Fibroblast of lung (primary cell): ENCODE measurements around the gene RABGAP1L. TPM values are rescaled to one million over a fixed set of nuclear protein-coding genes. Genes with fewer than 3 reads are reported as not detected.
"Not testable (repeated sequence)": the region's sequence is repeated elsewhere in the genome, so short reads cannot be mapped to it uniquely, and the experiment has no call there.

Source experiments
- DNase-seq, 2 donors: peaks; one replicate each; pipeline versions ENCODE4 v3.0.0 to v3.0.0-alpha.2; 2010; ENCODE audit warnings: low read depth in 2 of 2
- H2AFZ ChIP-seq: 2 replicates; pipeline ENCODE4 v1.5.1; 2012; ENCODE audit warnings: low read length, control low read depth, inconsistent platforms
- H3K27ac ChIP-seq: 2 replicates; pipeline ENCODE4 v1.5.1; 2011; ENCODE audit warnings: low read length, control low read depth; ENCODE audit not compliant: insufficient read depth
- H3K27me3 ChIP-seq: 2 replicates; pipeline ENCODE4 v1.5.1; 2011; ENCODE audit warnings: mild to moderate bottlenecking, low read length; ENCODE audit not compliant: control insufficient read depth, insufficient read depth
- H3K36me3 ChIP-seq: 2 replicates; pipeline ENCODE4 v1.5.1; 2011; ENCODE audit warnings: low read length; ENCODE audit not compliant: control insufficient read depth, insufficient read depth
- H3K4me1 ChIP-seq: 2 replicates; pipeline ENCODE4 v1.5.1; 2011; ENCODE audit warnings: low read length; ENCODE audit not compliant: control insufficient read depth, insufficient read depth; ENCODE audit errors: extremely low read depth
- H3K4me2 ChIP-seq: 2 replicates; pipeline ENCODE4 v1.5.1; 2011; ENCODE audit warnings: low read length, control low read depth; ENCODE audit not compliant: insufficient read depth; ENCODE audit errors: extremely low read depth
- H3K4me3 ChIP-seq, 4 experiments: fragments of 200-600 bp in 1 of 4; sonication (generic) in 1 of 4; replicated peaks in 1 of 4; 2 replicates each; pipeline ENCODE4 v1.5.1; 2011 to 2016; ENCODE audit warnings: low read length in 4 of 4, low read depth in 3 of 4, mild to moderate bottlenecking in 3 of 4, control low read depth in 2 of 4, inconsistent platforms in 1 of 4, mixed read lengths in 1 of 4; ENCODE audit not compliant: insufficient read depth in 1 of 4; ENCODE audit errors: control extremely low read depth in 1 of 4
- H3K79me2 ChIP-seq: 2 replicates; pipeline ENCODE4 v1.5.1; 2012; ENCODE audit warnings: mild to moderate bottlenecking, low read length, inconsistent platforms; ENCODE audit not compliant: control insufficient read depth, insufficient read depth
- H3K9ac ChIP-seq: 2 replicates; pipeline ENCODE4 v1.5.1; 2011; ENCODE audit warnings: mild to moderate bottlenecking, low read length, control low read depth; ENCODE audit not compliant: insufficient read depth
- H3K9me3 ChIP-seq: 2 replicates; pipeline ENCODE4 v1.5.1; 2012; ENCODE audit warnings: low read depth, low read length; ENCODE audit not compliant: control insufficient read depth, insufficient read depth
- H4K20me1 ChIP-seq: 2 replicates; pipeline ENCODE4 v1.5.1; 2011; ENCODE audit warnings: low read length; ENCODE audit not compliant: control insufficient read depth, insufficient read depth; ENCODE audit errors: extremely low read depth
- CTCF ChIP-seq, 2 donors: IDR thresholded peaks in 1 of 2; conservative IDR thresholded peaks in 1 of 2; 1 replicate in 1 of 2; 2 replicates in 1 of 2; pipeline ENCODE4 v1.5.1; 2011 to 2012; ENCODE audit warnings: low read length in 2 of 2, control low read depth in 1 of 2, inconsistent platforms in 1 of 2, low read depth in 1 of 2, mild to moderate bottlenecking in 1 of 2
- EZH2 ChIP-seq: IDR thresholded peaks from 2 replicates; pipeline ENCODE4 v1.5.1; 2012; ENCODE audit warnings: low read length, control low read depth, mild to moderate bottlenecking; ENCODE audit errors: missing control alignments
- polyA plus RNA-seq, 2 donors: library from polyadenylated mRNA; depleted of rRNA in 1 of 2; stranded (reverse) in 1 of 2; unstranded in 1 of 2; fragments of >200 nt; gene quantifications; 2 replicates each; pipeline ENCODE4 v1.2.1, GENCODE V29; 2011 to 2012; ENCODE audit warnings: missing spikeins in 1 of 2
- total RNA-seq: library from RNA; depleted of rRNA; stranded (reverse); fragments of >200 nt; gene quantifications from 2 replicates; pipeline ENCODE4 v1.2.1, GENCODE V29; 2014

Gene RABGAP1L
- total and polyA plus RNA-seq, 2 donors (not counting 1 experiment from before 2014, with no cell fraction given), result 33.8 to 36.5 TPM

GRCh38 chr1:174580801-174581200 lies 421.5 kb downstream of the RABGAP1L start:
- no peak overlapping the region for H3K27ac ChIP-seq
- DNase-seq, result peak in 1 of 2 donors; percentile 21
- H4K20me1 ChIP-seq, result no peaks in the 10 kb centered on the region
- H2AFZ ChIP-seq, result no peak overlapping the region
- H3K36me3 ChIP-seq, result no peaks in the 10 kb centered on the region
- TF ChIP-seq EZH2 (no peak), CTCF (conservative IDR thresholded peaks at IDR 0.05 in 1 of 2, IDR thresholded peaks at IDR 0.05 in 1 of 2; ENCODE audit: low read depth in 1 of 2, low read length in 2 of 2) (no peak)
- H3K4me1 ChIP-seq, result no peaks in the 10 kb centered on the region
- no peak overlapping the region for H3K4me2 ChIP-seq
- no peaks in the 10 kb centered on the region for H3K79me2 ChIP-seq
- no peaks in the 10 kb centered on the region for H3K9me3 ChIP-seq
- H3K4me3 ChIP-seq, result no peak overlapping the region
- no peaks in the 10 kb centered on the region for H3K27me3 ChIP-seq
- H3K9ac ChIP-seq, result no peak overlapping the region

GRCh38 chr1:174583316-174583715 lies 424.0 kb downstream of the RABGAP1L start:
- no peak overlapping the region for H2AFZ ChIP-seq
- H3K9ac ChIP-seq, result no peak overlapping the region
- no peak overlapping the region for H3K27ac ChIP-seq
- no peak overlapping the region for H3K4me2 ChIP-seq
- TF ChIP-seq EZH2 (no peak), CTCF (conservative IDR thresholded peaks at IDR 0.05 in 1 of 2, IDR thresholded peaks at IDR 0.05 in 1 of 2; ENCODE audit: low read depth in 1 of 2, low read length in 2 of 2) (no peak)
- H3K9me3 ChIP-seq, result no peaks in the 10 kb centered on the region
- no peak for DNase-seq
- H4K20me1 ChIP-seq, result no peaks in the 10 kb centered on the region
- H3K79me2 ChIP-seq, result no peaks in the 10 kb centered on the region
- no peaks in the 10 kb centered on the region for H3K4me1 ChIP-seq
- no peaks in the 10 kb centered on the region for H3K27me3 ChIP-seq
- no peak overlapping the region for H3K4me3 ChIP-seq
- H3K36me3 ChIP-seq, result no peaks in the 10 kb centered on the region

GRCh38 chr1:174584071-174584470 lies 424.8 kb downstream of the RABGAP1L start:
- Histone ChIP-seq H4K20me1 (no peaks in the 10 kb centered on the region), H3K9me3 (no peaks in the 10 kb centered on the region), H2AFZ (no peak overlapping the region), H3K27ac (no peak overlapping the region), H3K36me3 (no peaks in the 10 kb centered on the region), H3K9ac (no peak overlapping the region), H3K27me3 (no peaks in the 10 kb centered on the region), H3K4me3 (no peak overlapping the region), H3K79me2 (no peaks in the 10 kb centered on the region), H3K4me2 (no peak overlapping the region), H3K4me1 (no peaks in the 10 kb centered on the region)
- TF ChIP-seq EZH2 (no peak), CTCF (conservative IDR thresholded peaks at IDR 0.05 in 1 of 2, IDR thresholded peaks at IDR 0.05 in 1 of 2; ENCODE audit: low read depth in 1 of 2, low read length in 2 of 2) (no peak)
- no peak for DNase-seq

GRCh38 chr1:174588618-174589017 lies 429.3 kb downstream of the RABGAP1L start:
- H3K4me1 ChIP-seq, H3K9me3 ChIP-seq, H3K9ac ChIP-seq, H3K27ac ChIP-seq, DNase-seq, H2AFZ ChIP-seq, H4K20me1 ChIP-seq, H3K79me2 ChIP-seq, H3K27me3 ChIP-seq, H3K4me2 ChIP-seq, H3K36me3 ChIP-seq, H3K4me3 ChIP-seq: not testable (repeated sequence)
